PC-3 (cell line): ENCODE measurements around the gene DCTN5. TPM values are rescaled to one million over a fixed set of nuclear protein-coding genes. Genes with fewer than 3 reads are reported as not detected.
A peak's percentile ranks its signal among the peaks of the same experiment; 100 is the strongest.

Experiments
- ATAC-seq: fragments of 200-7000 bp; cut with Tn5 transposase; 2 replicates; pipeline ENCODE4 v1.9.1; 2020; ENCODE audit warnings: mild to moderate bottlenecking, moderate library complexity
- Bru-seq: library from RNA; stranded (reverse); fragments of 400-500 nt; gene quantifications from one replicate; lab custom pipeline; 2021; lab: Mats Ljungman, UMichigan
- BruChase-seq, 2 experiments: library from RNA; stranded (reverse); fragments of 400-500 nt; gene quantifications; one replicate each; lab custom pipeline; 2021; lab: Mats Ljungman, UMichigan
- BruUV-seq: library from RNA; stranded (reverse); fragments of 400-500 nt; replicated peaks from 2 replicates; lab custom pipeline; 2021; lab: Mats Ljungman, UMichigan
- CTCF ChIA-PET: fragments of 300-600 bp; sonication (Branson Sonifier 250); formaldehyde crosslinking; loops from one replicate; lab custom pipeline; 2022; ENCODE audit warnings: antibody characterized with exemption; lab: Charles Lee
- POLR2A ChIA-PET: fragments of 300-600 bp; sonication (Branson Sonifier 250); formaldehyde crosslinking; loops from one replicate; lab custom pipeline; 2022; ENCODE audit warnings: antibody characterized with exemption; ENCODE audit not compliant: unreplicated experiment; lab: Charles Lee
- DNase-seq: peaks from one replicate; pipeline ENCODE4 v3.0.0-alpha.2; 2015
- H2AFZ ChIP-seq: fragments of 300-600 bp; sonication (generic); 2 replicates; pipeline ENCODE4 v1.6.0; 2016; ENCODE audit warnings: antibody characterized with exemption, low read length
- H3F3A ChIP-seq: fragments of 300-600 bp; sonication (generic); one replicate; pipeline ENCODE4 v1.6.0; 2017; ENCODE audit warnings: antibody characterized with exemption, low read length, control low read depth, mild to moderate bottlenecking; ENCODE audit not compliant: unreplicated experiment
- H3K27ac ChIP-seq: fragments of 300-600 bp; sonication (generic); 2 replicates; pipeline ENCODE4 v1.5.1; 2016; ENCODE audit warnings: mild to moderate bottlenecking, low read length
- H3K27me3 ChIP-seq: fragments of 300-600 bp; sonication (generic); 2 replicates; pipeline ENCODE4 v1.6.1; 2016; ENCODE audit warnings: low read length, mixed read lengths
- H3K36me3 ChIP-seq: fragments of 300-600 bp; sonication (generic); 2 replicates; pipeline ENCODE4 v1.6.1; 2016; ENCODE audit warnings: low read depth, mixed run types, low read length, mixed read lengths
- H3K4me1 ChIP-seq: fragments of 300-600 bp; sonication (generic); 2 replicates; pipeline ENCODE4 v1.5.1; 2016; ENCODE audit warnings: low read length; ENCODE audit not compliant: insufficient read depth
- H3K4me2 ChIP-seq: fragments of 300-600 bp; sonication (generic); 2 replicates; pipeline ENCODE4 v1.6.0; 2016; ENCODE audit warnings: low read length
- H3K4me3 ChIP-seq: fragments of 300-600 bp; sonication (generic); 2 replicates; pipeline ENCODE4 v1.5.1; 2016; ENCODE audit warnings: mild to moderate bottlenecking, low read length, mixed read lengths
- H3K79me2 ChIP-seq: fragments of 300-600 bp; sonication (generic); 2 replicates; pipeline ENCODE4 v1.6.1; 2017; ENCODE audit warnings: low read length, mixed read lengths
- H3K9ac ChIP-seq: fragments of 300-600 bp; sonication (generic); 2 replicates; pipeline ENCODE4 v1.6.0; 2016; ENCODE audit warnings: mild to moderate bottlenecking, low read length
- H3K9me2 ChIP-seq: fragments of 300-600 bp; sonication (generic); replicated peaks from 2 replicates; pipeline ENCODE4 v1.6.1; 2016; ENCODE audit warnings: mixed run types, low read length, mixed read lengths
- H3K9me3 ChIP-seq: fragments of 300-600 bp; sonication (generic); 2 replicates; pipeline ENCODE4 v1.6.1; 2016; ENCODE audit warnings: low read length, mixed read lengths
- H4K20me1 ChIP-seq: fragments of 300-600 bp; sonication (generic); 2 replicates; pipeline ENCODE4 v1.6.1; 2016; ENCODE audit warnings: low read length, mixed read lengths
- CTCF ChIP-seq: fragments of 300-600 bp; sonication (generic); conservative IDR thresholded peaks from 2 replicates; pipeline ENCODE4 v1.5.1; 2017; ENCODE audit warnings: antibody characterized with exemption, low read depth, mild to moderate bottlenecking, low read length
- EZH2 ChIP-seq: fragments of 300-600 bp; sonication (generic); IDR thresholded peaks from one replicate; pipeline ENCODE4 v1.6.1; 2017; ENCODE audit warnings: antibody characterized with exemption, mild to moderate bottlenecking, low read length; ENCODE audit not compliant: unreplicated experiment
- EZH2phosphoT487 ChIP-seq: fragments of 300-600 bp; sonication (generic); IDR thresholded peaks from 2 replicates; pipeline ENCODE4 v1.6.1; 2018; ENCODE audit warnings: mild to moderate bottlenecking, antibody characterized with exemption, low read length, borderline replicate concordance
- intact Hi-C: fragments of 100-400 bp; cut with micrococcal nuclease; formaldehyde crosslinking; loops from 2 replicates; pipeline ENCODE4 v1.9.0; 2023
- long read RNA-seq: library from polyadenylated mRNA; unstranded; transcript quantifications from one replicate; pipeline ENCODE4 v2.0.0, GENCODE V29; 2021; ENCODE audit not compliant: unreplicated experiment
- total RNA-seq: library from RNA; depleted of rRNA; stranded (reverse); fragments of >200 nt; gene quantifications from 2 replicates; pipeline ENCODE4 v1.2.3, GENCODE V29; 2014; rRNA removed

Gene DCTN5
- 19.7 and 29.1 TPM in 2 replicates for total RNA-seq
- percentile 78 among the genes with signal in this experiment for Bru-seq, nascent RNA
- BruChase-seq, experiment 1, labeled RNA remaining after a 6-hour chase, result percentile 91 among the genes with signal in this experiment
- percentile 85 among the genes with signal in this experiment for BruChase-seq, experiment 2, labeled RNA remaining after a 2-hour chase
- long read RNA-seq, full-length matches to known transcripts, result 87 of 98 reads
- long read RNA-seq, partial matches to known transcripts, result 4 of 98 reads
- long read RNA-seq, other reads (novel, unspliced or antisense), result 7 of 98 reads

GRCh38 chr16:23640931-23641765, at the start of gene DCTN5, which contains the start of gene PALB2:
TSS of gene DCTN5 (plus strand) at chr16:23641466. CDS start at chr16:23641543, 77 bp downstream.
TSS of gene PALB2 (minus strand) at chr16:23641310. CDS start at chr16:23641157, 153 bp downstream.
- Histone ChIP-seq H3K9me2 (no peaks in the 10 kb centered on the region), H3K4me3 (peak within 1 kb of the TSS; percentile 100), H3K9ac (peak within 1 kb of the TSS; percentile 98), H3K27ac (peak within 1 kb of the TSS; percentile 50), H2AFZ (peak within 1 kb of the TSS; percentile 91), H3K79me2 (peaks cover 52% of the 10 kb centered on the region), H3F3A (no peaks in the 10 kb centered on the region), H3K9me3 (no peaks in the 10 kb centered on the region), H3K4me2 (peak within 1 kb of the TSS; percentile 99), H3K4me1 (peaks cover 7% of the 10 kb centered on the region), H3K36me3 (peaks cover 5% of the 10 kb centered on the region), H3K27me3 (no peaks in the 10 kb centered on the region), H4K20me1 (no peaks in the 10 kb centered on the region)
- TSS peak; percentile 73 for BruUV-seq
- intact Hi-C loops, result no loop called here
- ATAC-seq (peak; percentile 96), DNase-seq (peak; percentile 90)
- TF ChIP-seq EZH2 (no peak), EZH2phosphoT487 (no peak), CTCF (no peak)
- ChIA-PET CTCF (no interaction called here), POLR2A (interaction anchor here (0.9 kb wide), 1 partner anchor 14 kb away, joined by 3 read pairs; no protein-coding TSS in a partner anchor)

- Histone ChIP-seq H3K27me3 (no peaks in the 10 kb centered on the region), H3K4me2 (peak overlapping the region; percentile 98; the same call in 1 of the 2 replicates), H3K79me2 (peaks cover 66% of the 10 kb centered on the region), H3F3A (no peaks in the 10 kb centered on the region), H3K9me2 (no peaks in the 10 kb centered on the region), H2AFZ (no peak overlapping the region), H3K9ac (no peak overlapping the region), H3K9me3 (no peaks in the 10 kb centered on the region), H3K27ac (no peak overlapping the region), H3K36me3 (peaks cover 19% of the 10 kb centered on the region), H3K4me3 (no peak overlapping the region), H3K4me1 (peaks cover 3% of the 10 kb centered on the region; the same call in 1 of the 2 replicates), H4K20me1 (peaks cover 16% of the 10 kb centered on the region; the same call in 1 of the 2 replicates)
- ATAC-seq (no peak), DNase-seq (no peak)
- POLR2A ChIA-PET, result no interaction called here
- intact Hi-C loops, result no loop called here
- TF ChIP-seq EZH2, result no peak
- no peak for TF ChIP-seq CTCF
- TF ChIP-seq EZH2phosphoT487, result no peak
- CTCF ChIA-PET, result no interaction called here
- no TSS peak for BruUV-seq
Observed at GRCh38 chr16:23594186-23594585, 47.1 kb upstream of the DCTN5 start.
